ENCODE results near the gene CCNK. TPM values are rescaled to one million over a fixed set of nuclear protein-coding genes. Genes with fewer than 3 reads are reported as not detected.

The CCNK gene
- polyA plus RNA-seq, 2 of the 4 experiments (the other 2 are of a cell fraction), result 22.7 to 46.6 TPM

DNA sequence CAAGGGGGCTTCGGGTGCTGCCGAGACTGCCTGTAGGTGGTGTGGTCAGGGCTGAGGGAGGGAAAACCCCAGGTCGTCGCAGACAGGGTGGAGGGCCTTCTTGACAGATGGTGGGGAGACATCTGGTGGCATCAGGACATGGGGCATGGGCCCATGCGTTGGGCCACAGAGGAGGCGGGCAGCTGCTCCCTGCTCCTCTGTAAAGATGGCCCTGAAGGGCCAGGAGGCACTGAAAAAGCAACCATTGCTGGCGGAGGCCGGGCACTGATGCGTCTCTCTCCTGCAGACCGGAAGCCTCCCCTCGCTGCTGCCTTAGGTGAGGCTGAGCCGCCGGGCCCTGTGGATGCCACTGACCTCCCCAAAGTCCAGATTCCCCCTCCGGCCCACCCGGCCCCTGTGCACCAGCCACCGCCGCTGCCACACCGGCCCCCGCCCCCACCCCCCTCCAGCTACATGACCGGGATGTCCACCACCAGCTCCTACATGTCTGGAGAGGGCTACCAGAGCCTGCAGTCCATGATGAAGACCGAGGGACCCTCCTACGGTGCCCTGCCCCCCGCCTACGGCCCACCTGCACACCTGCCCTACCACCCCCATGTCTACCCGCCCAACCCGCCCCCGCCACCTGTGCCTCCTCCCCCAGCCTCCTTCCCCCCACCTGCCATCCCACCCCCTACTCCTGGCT lies 28.8 kb downstream of the CCNK start:
- CTCF ChIA-PET, result interaction anchor here (1.8 kb wide), 1 partner anchor 14 kb away, joined by 6 read pairs; no protein-coding TSS in a partner anchor
- POLR2A ChIA-PET, result no interaction called here
- ATAC-seq, result no peak

DNA sequence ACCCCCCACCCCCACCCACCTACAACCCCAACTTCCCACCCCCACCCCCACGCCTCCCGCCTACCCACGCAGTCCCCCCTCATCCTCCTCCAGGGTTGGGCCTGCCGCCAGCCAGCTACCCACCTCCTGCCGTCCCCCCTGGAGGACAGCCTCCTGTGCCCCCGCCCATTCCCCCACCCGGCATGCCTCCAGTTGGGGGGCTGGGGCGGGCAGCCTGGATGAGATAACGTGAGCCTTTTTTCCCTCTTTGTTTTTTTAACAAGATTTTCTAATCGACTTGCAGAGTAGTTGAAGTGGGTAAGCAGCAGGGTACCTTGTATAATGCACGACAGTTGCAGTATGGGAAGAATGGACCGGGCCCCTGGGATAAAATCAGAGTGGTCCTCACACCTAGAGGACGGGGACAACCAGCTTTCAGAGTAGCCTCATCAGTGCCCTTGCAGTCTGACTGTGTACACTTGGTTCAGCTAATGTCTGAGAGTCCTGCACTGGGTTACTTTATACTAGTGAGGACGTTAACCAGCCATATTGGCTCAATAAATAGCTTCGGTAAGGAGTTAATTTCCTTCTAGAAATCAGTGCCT lies 29.4 kb downstream of the CCNK start:
- no peaks in the 10 kb centered on the region for H3K4me1 ChIP-seq
- ATAC-seq (no peak), DNase-seq (ENCODE audit: low read depth in 1 of 2, low spot score in 1 of 2) (no peak), FAIRE-seq (no peak)
- POLR2A ChIA-PET, result interaction anchor here (1.3 kb wide), 1 partner anchor 30 kb away, joined by 4 read pairs; the partner anchor contains the start of genes CCNK and SETD3
- WGBS (ENCODE audit: missing lambda C conversion rate), result 85% methylated on average over 9 of the region's 15 CpGs
- H3K4me3 ChIP-seq, result no peak overlapping the region
- H3K9me3 ChIP-seq, result no peaks in the 10 kb centered on the region
- CTCF ChIA-PET, result interaction anchor here (0.8 to 1.8 kb wide), 2 partner anchors 13 to 345 kb away, joined by 6 read pairs; no protein-coding TSS in a partner anchor
- no peak overlapping the region for H3K4me2 ChIP-seq
- no peak overlapping the region for H3K27ac ChIP-seq
- TF ChIP-seq SMC3 (IDR thresholded peaks at IDR 0.05) (no peak), ZNF302 (CRISPR knock-in tag; IDR thresholded peaks at IDR 0.05) (no peak), FOXS1 (CRISPR knock-in tag; IDR thresholded peaks at IDR 0.05) (no peak)
- TF ChIP-seq, protein P1, sequence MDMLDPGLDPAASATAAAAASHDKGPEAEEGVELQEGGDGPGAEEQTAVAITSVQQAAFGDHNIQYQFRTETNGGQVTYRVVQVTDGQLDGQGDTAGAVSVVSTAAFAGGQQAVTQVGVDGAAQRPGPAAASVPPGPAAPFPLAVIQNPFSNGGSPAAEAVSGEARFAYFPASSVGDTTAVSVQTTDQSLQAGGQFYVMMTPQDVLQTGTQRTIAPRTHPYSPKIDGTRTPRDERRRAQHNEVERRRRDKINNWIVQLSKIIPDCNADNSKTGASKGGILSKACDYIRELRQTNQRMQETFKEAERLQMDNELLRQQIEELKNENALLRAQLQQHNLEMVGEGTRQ (IDR thresholded peaks at IDR 0.05), result no peak
- TF ChIP-seq, protein P2, sequence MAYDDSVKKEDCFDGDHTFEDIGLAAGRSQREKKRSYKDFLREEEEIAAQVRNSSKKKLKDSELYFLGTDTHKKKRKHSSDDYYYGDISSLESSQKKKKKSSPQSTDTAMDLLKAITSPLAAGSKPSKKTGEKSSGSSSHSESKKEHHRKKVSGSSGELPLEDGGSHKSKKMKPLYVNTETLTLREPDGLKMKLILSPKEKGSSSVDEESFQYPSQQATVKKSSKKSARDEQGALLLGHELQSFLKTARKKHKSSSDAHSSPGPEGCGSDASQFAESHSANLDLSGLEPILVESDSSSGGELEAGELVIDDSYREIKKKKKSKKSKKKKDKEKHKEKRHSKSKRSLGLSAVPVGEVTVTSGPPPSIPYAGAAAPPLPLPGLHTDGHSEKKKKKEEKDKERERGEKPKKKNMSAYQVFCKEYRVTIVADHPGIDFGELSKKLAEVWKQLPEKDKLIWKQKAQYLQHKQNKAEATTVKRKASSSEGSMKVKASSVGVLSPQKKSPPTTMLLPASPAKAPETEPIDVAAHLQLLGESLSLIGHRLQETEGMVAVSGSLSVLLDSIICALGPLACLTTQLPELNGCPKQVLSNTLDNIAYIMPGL (CRISPR knock-in tag; IDR thresholded peaks at IDR 0.05; ENCODE audit: borderline replicate concordance), result no peak

More for the DNA sequence above, 28.8 kb downstream of the CCNK start:
- 91% methylated on average over 11 of the region's 27 CpGs for WGBS (ENCODE audit: missing lambda C conversion rate)
- TF ChIP-seq SREBF2 (IDR thresholded peaks at IDR 0.05) (no peak), EHMT2 (IDR thresholded peaks at IDR 0.05; ENCODE audit: low read depth) (no peak), ZC3H11A (IDR thresholded peaks at IDR 0.05) (no peak), MAZ (IDR thresholded peaks at IDR 0.05; ENCODE audit: borderline replicate concordance, low read depth, low read length) (no peak), PHF8 (IDR thresholded peaks at IDR 0.05; ENCODE audit: borderline replicate concordance, low read depth) (no peak), CHD4 (IDR thresholded peaks at IDR 0.05; ENCODE audit: borderline replicate concordance) (no peak), CBX2 (IDR thresholded peaks at IDR 0.05; ENCODE audit: borderline replicate concordance, low read depth) (no peak), EHF (CRISPR knock-in tag; IDR thresholded peaks at IDR 0.05) (no peak), CHD2 (IDR thresholded peaks at IDR 0.05; ENCODE audit: low read length, partially characterized antibody) (no peak), RFX5 (IDR thresholded peaks at IDR 0.05) (no peak), GATA3 (IDR thresholded peaks at IDR 0.05; ENCODE audit: borderline replicate concordance) (no peak), JUN (IDR thresholded peaks at IDR 0.05) (no peak)
- TF ChIP-seq, protein P3, sequence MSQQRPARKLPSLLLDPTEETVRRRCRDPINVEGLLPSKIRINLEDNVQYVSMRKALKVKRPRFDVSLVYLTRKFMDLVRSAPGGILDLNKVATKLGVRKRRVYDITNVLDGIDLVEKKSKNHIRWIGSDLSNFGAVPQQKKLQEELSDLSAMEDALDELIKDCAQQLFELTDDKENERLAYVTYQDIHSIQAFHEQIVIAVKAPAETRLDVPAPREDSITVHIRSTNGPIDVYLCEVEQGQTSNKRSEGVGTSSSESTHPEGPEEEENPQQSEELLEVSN (IDR thresholded peaks at IDR 0.05; ENCODE audit: borderline replicate concordance, low read depth), result no peak
- TF ChIP-seq, protein P4, sequence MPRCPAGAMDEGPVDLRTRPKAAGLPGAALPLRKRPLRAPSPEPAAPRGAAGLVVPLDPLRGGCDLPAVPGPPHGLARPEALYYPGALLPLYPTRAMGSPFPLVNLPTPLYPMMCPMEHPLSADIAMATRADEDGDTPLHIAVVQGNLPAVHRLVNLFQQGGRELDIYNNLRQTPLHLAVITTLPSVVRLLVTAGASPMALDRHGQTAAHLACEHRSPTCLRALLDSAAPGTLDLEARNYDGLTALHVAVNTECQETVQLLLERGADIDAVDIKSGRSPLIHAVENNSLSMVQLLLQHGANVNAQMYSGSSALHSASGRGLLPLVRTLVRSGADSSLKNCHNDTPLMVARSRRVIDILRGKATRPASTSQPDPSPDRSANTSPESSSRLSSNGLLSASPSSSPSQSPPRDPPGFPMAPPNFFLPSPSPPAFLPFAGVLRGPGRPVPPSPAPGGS (IDR thresholded peaks at IDR 0.05), result no peak
- TF ChIP-seq, protein P1 (IDR thresholded peaks at IDR 0.05), result no peak
- TF ChIP-seq, protein P5, sequence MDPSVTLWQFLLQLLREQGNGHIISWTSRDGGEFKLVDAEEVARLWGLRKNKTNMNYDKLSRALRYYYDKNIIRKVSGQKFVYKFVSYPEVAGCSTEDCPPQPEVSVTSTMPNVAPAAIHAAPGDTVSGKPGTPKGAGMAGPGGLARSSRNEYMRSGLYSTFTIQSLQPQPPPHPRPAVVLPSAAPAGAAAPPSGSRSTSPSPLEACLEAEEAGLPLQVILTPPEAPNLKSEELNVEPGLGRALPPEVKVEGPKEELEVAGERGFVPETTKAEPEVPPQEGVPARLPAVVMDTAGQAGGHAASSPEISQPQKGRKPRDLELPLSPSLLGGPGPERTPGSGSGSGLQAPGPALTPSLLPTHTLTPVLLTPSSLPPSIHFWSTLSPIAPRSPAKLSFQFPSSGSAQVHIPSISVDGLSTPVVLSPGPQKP (IDR thresholded peaks at IDR 0.05; ENCODE audit: low read depth, low read length), result no peak
- Histone ChIP-seq H3K4me2 (no peak overlapping the region), H3K27ac (no peak overlapping the region), H3K9me3 (no peaks in the 10 kb centered on the region), H3K4me1 (no peaks in the 10 kb centered on the region), H3K4me3 (no peak overlapping the region)
- no peak for DNase-seq (ENCODE audit: low read depth in 1 of 2, low spot score in 1 of 2)
- no peak for FAIRE-seq
